HepG2 (cell line): ENCODE results near the gene CTNNA3. TPM values are rescaled to one million over a fixed set of nuclear protein-coding genes. Genes with fewer than 3 reads are reported as not detected.

Experiments
- FOXK1 ChIP-seq: sonication (generic); formaldehyde crosslinking; IDR thresholded peaks from 2 replicates; pipeline ENCODE4 v1.4.0; 2020; ENCODE audit warnings: low read depth, missing genetic modification reagents, borderline replicate concordance
- GRHL1 ChIP-seq: sonication (generic); formaldehyde crosslinking; conservative IDR thresholded peaks from 2 replicates; pipeline ENCODE4 v1.8.0; 2022; ENCODE audit warnings: missing genetic modification reagents
- HDAC2 ChIP-seq: sonication (generic); formaldehyde crosslinking; IDR thresholded peaks from 2 replicates; pipeline ENCODE4 v1.4.0; 2020; ENCODE audit warnings: missing genetic modification reagents
- IKZF1 ChIP-seq: fragments of 450-650 bp; IDR thresholded peaks from 2 replicates; pipeline ENCODE4 v1.7.1; 2016
- LCORL ChIP-seq, 2 experiments: fragments of 450-650 bp in 1 of 2; sonication (generic) in 1 of 2; formaldehyde crosslinking in 1 of 2; IDR thresholded peaks; 2 replicates each; pipeline versions ENCODE4 v1.5.0 to v1.6.1; 2017 to 2020; ENCODE audit warnings: antibody characterized with exemption in 1 of 2, missing genetic modification reagents in 1 of 2
- RELA ChIP-seq: sonication (generic); formaldehyde crosslinking; IDR thresholded peaks from 2 replicates; pipeline ENCODE4 v1.4.0; 2020; ENCODE audit warnings: missing genetic modification reagents
- RFX1 ChIP-seq: fragments of 450-650 bp; IDR thresholded peaks from 2 replicates; pipeline ENCODE4 v1.6.1; 2017
- RORA ChIP-seq: sonication (generic); formaldehyde crosslinking; IDR thresholded peaks from 2 replicates; pipeline ENCODE4 v1.5.0; 2020; ENCODE audit warnings: mild to moderate bottlenecking, missing genetic modification reagents, moderate library complexity
- SATB2 ChIP-seq: sonication (generic); formaldehyde crosslinking; IDR thresholded peaks from 2 replicates; pipeline ENCODE4 v1.5.0; 2020; ENCODE audit warnings: missing genetic modification reagents
- SETDB1 ChIP-seq: sonication (generic); formaldehyde crosslinking; IDR thresholded peaks from 2 replicates; pipeline ENCODE4 v1.5.1; 2020; ENCODE audit warnings: missing genetic modification reagents, mild to moderate bottlenecking, borderline replicate concordance
- SPEN ChIP-seq: sonication (generic); formaldehyde crosslinking; IDR thresholded peaks from 2 replicates; pipeline ENCODE4 v1.5.1; 2020; ENCODE audit warnings: low read depth, mild to moderate bottlenecking, missing genetic modification reagents
- TARDBP ChIP-seq: sonication (generic); formaldehyde crosslinking; IDR thresholded peaks from 2 replicates; pipeline ENCODE4 v1.8.0; 2022; ENCODE audit warnings: mild to moderate bottlenecking, missing genetic modification reagents
- TBP ChIP-seq: sonication (generic); formaldehyde crosslinking; IDR thresholded peaks from 2 replicates; pipeline ENCODE4 v1.5.0; 2020; ENCODE audit warnings: missing genetic modification reagents
- TFDP2 ChIP-seq: sonication (generic); formaldehyde crosslinking; IDR thresholded peaks from 2 replicates; pipeline ENCODE4 v1.4.0; 2020; ENCODE audit warnings: missing genetic modification reagents
- TRIM24 ChIP-seq: sonication (generic); formaldehyde crosslinking; IDR thresholded peaks from 2 replicates; pipeline ENCODE4 v1.8.0; 2022; ENCODE audit warnings: mild to moderate bottlenecking, missing genetic modification reagents
- ZFP41 ChIP-seq: sonication (generic); formaldehyde crosslinking; IDR thresholded peaks from 2 replicates; pipeline ENCODE4 v1.4.0; 2020; ENCODE audit warnings: mild to moderate bottlenecking, missing genetic modification reagents, borderline replicate concordance
- ZIK1 ChIP-seq: sonication (generic); formaldehyde crosslinking; IDR thresholded peaks from 2 replicates; pipeline ENCODE4 v1.5.0; 2020; ENCODE audit warnings: mild to moderate bottlenecking, low read depth, missing genetic modification reagents, borderline replicate concordance
- ZKSCAN1 ChIP-seq: fragments of 150-350 bp; IDR thresholded peaks from 2 replicates; pipeline ENCODE4 v1.6.1; 2014; ENCODE audit warnings: low read length
- ZNF205 ChIP-seq: IDR thresholded peaks from 2 replicates; pipeline ENCODE4 v1.6.1; 2018; ENCODE audit warnings: missing biosample characterization, missing genetic modification reagents
- ZNF256 ChIP-seq: sonication (generic); formaldehyde crosslinking; conservative IDR thresholded peaks from 2 replicates; pipeline ENCODE4 v1.4.0; 2020; ENCODE audit warnings: missing genetic modification reagents
- ZNF275 ChIP-seq: sonication (generic); formaldehyde crosslinking; IDR thresholded peaks from 2 replicates; pipeline ENCODE4 v1.8.0; 2022; ENCODE audit warnings: missing genetic modification reagents, mild to moderate bottlenecking, inconsistent platforms, borderline replicate concordance
- ZNF414 ChIP-seq: sonication (generic); formaldehyde crosslinking; IDR thresholded peaks from 2 replicates; pipeline ENCODE4 v1.5.0; 2020; ENCODE audit warnings: missing genetic modification reagents
- ZNF430 ChIP-seq: sonication (generic); formaldehyde crosslinking; IDR thresholded peaks from 2 replicates; pipeline ENCODE4 v1.9.0; 2021; ENCODE audit warnings: mild to moderate bottlenecking, missing genetic modification reagents
- ZNF547 ChIP-seq: sonication (generic); formaldehyde crosslinking; IDR thresholded peaks from 2 replicates; pipeline ENCODE4 v1.5.1; 2020; ENCODE audit warnings: mild to moderate bottlenecking, missing genetic modification reagents
- ZNF558 ChIP-seq: sonication (generic); formaldehyde crosslinking; IDR thresholded peaks from 2 replicates; pipeline ENCODE4 v1.9.0; 2022; ENCODE audit warnings: mild to moderate bottlenecking, missing genetic modification reagents, borderline replicate concordance
- ZNF644 ChIP-seq: IDR thresholded peaks from 2 replicates; pipeline ENCODE4 v1.6.1; 2016; ENCODE audit warnings: low read depth
- polyA plus RNA-seq, 8 experiments: library from polyadenylated mRNA; depleted of rRNA in 3 of 8; stranded (reverse) in 7 of 8; unstranded in 1 of 8; fragments of >200 nt; fragmentation: Illumina TruSeq in 4 of 8; extraction: Trizol in 4 of 8; gene quantifications; 2 replicates each; pipeline versions ENCODE4 v1.2.1 to v1.2.3, GENCODE V29; 2011 to 2016; ENCODE audit warnings: low read depth in 4 of 8, missing spikeins in 1 of 8, mixed read lengths in 1 of 8; ENCODE audit not compliant: insufficient read depth in 1 of 8
- total RNA-seq, 5 experiments: library from RNA; depleted of rRNA; stranded (reverse); fragments of >200 nt; fragmentation: Illumina TruSeq; extraction: Trizol; gene quantifications; 2 replicates each; pipeline ENCODE4 v1.2.3, GENCODE V29; 2016; ENCODE audit warnings: low read depth in 1 of 5
- TF ChIP-seq, protein P1 (sequence below): IDR thresholded peaks from 2 replicates; pipeline ENCODE4 v1.6.1; 2018; ENCODE audit warnings: missing genetic modification reagents

The CTNNA3 gene
- total and polyA plus RNA-seq, 2 of the 13 experiments (the other 11 are each of a cell fraction or from before 2014, with no cell fraction given): not detected

GRCh38 chr10:67241451-67241850 is 454.5 kb downstream of the CTNNA3 start (continued):
- TF ChIP-seq TRIM24 (no peak), ZNF547 (CRISPR knock-in tag) (no peak), ZNF205 (CRISPR knock-in tag) (no peak), ZFP41 (CRISPR knock-in tag) (no peak), GRHL1 (CRISPR knock-in tag) (no peak), RELA (CRISPR knock-in tag) (no peak), ZKSCAN1 (no peak), ZNF414 (no peak), RORA (CRISPR knock-in tag) (no peak), HDAC2 (peak; percentile 51; the same call in 1 of the 2 replicates), LCORL (IDR thresholded peaks at IDR 0.05) (no peak), LCORL (CRISPR knock-in tag; IDR thresholded peaks at IDR 0.05) (no peak), ZNF558 (CRISPR knock-in tag) (no peak), SPEN (CRISPR knock-in tag) (no peak), ZNF275 (no peak), TARDBP (CRISPR knock-in tag) (no peak), TBP (no peak), TFDP2 (no peak), ZNF256 (no peak), IKZF1 (no peak), ZNF430 (CRISPR knock-in tag) (no peak), RFX1 (no peak), FOXK1 (CRISPR knock-in tag) (no peak), SATB2 (no peak), SETDB1 (no peak), ZIK1 (no peak), ZNF644 (peak; percentile 67)
- TF ChIP-seq, protein P1, sequence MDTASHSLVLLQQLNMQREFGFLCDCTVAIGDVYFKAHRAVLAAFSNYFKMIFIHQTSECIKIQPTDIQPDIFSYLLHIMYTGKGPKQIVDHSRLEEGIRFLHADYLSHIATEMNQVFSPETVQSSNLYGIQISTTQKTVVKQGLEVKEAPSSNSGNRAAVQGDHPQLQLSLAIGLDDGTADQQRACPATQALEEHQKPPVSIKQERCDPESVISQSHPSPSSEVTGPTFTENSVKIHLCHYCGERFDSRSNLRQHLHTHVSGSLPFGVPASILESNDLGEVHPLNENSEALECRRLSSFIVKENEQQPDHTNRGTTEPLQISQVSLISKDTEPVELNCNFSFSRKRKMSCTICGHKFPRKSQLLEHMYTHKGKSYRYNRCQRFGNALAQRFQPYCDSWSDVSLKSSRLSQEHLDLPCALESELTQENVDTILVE (CRISPR knock-in tag): no peak
